ENCODE results near the gene LSS. TPM values are rescaled to one million over a fixed set of nuclear protein-coding genes. Genes with fewer than 3 reads are reported as not detected.

The LSS gene
- total and polyA plus RNA-seq, 8 donors, result 34.9 to 184 (median 54.5) TPM

DNA sequence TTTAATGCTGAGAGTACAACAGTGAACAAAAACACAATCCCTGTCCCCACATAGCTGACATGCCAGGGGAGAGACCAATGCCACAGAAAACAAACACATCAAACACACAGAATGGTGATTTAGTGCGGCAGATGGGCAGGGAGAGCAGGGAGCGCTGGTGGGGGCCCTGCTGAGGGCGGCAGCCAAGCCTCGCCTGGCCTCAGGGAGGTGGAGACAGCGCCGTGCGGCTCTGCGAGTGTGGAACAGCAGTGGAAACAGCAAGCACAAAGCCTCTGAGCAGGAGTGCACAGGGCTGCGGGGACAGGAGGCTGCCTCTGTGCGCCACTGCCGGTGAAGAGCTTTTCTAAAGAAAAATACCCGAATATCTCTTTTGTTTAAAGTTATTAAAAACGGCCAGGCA is 39.8 kb upstream of the LSS start:
- Histone ChIP-seq H3K36me3 (peaks cover 0 to 100% of the 10 kb centered on the region in 2 donors), H3K27ac (no peak overlapping the region), H3K27me3 (no peaks in the 10 kb centered on the region), H3K9me3 (no peaks in the 10 kb centered on the region), H3K4me3 (no peak overlapping the region), H3K4me1 (no peaks in the 10 kb centered on the region)
- intact Hi-C loops (cut with DNase I), result no loop called here
- TF ChIP-seq, protein P1, sequence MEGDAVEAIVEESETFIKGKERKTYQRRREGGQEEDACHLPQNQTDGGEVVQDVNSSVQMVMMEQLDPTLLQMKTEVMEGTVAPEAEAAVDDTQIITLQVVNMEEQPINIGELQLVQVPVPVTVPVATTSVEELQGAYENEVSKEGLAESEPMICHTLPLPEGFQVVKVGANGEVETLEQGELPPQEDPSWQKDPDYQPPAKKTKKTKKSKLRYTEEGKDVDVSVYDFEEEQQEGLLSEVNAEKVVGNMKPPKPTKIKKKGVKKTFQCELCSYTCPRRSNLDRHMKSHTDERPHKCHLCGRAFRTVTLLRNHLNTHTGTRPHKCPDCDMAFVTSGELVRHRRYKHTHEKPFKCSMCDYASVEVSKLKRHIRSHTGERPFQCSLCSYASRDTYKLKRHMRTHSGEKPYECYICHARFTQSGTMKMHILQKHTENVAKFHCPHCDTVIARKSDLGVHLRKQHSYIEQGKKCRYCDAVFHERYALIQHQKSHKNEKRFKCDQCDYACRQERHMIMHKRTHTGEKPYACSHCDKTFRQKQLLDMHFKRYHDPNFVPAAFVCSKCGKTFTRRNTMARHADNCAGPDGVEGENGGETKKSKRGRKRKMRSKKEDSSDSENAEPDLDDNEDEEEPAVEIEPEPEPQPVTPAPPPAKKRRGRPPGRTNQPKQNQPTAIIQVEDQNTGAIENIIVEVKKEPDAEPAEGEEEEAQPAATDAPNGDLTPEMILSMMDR (IDR thresholded peaks at IDR 0.05), result no peak
- DNase-seq, result no peak
- no peak for ATAC-seq

- peaks cover 0 to 99% of the 10 kb centered on the region in 2 donors for H3K36me3 ChIP-seq
- no peak overlapping the region for H3K27ac ChIP-seq
- no peaks in the 10 kb centered on the region for H3K27me3 ChIP-seq
- no peak for ATAC-seq
- intact Hi-C loops (cut with DNase I), result no loop called here
- H3K9me3 ChIP-seq, result no peaks in the 10 kb centered on the region
- no peak overlapping the region for H3K4me3 ChIP-seq
- no peaks in the 10 kb centered on the region for H3K4me1 ChIP-seq
- TF ChIP-seq, protein P1 (IDR thresholded peaks at IDR 0.05), result no peak
- DNase-seq, result no peak
Observed at GRCh38 chr21:46266946-46267345, 38.4 kb upstream of the LSS start.

- DNase-seq, result no peak
- TF ChIP-seq, protein P1 (IDR thresholded peaks at IDR 0.05), result no peak
- Histone ChIP-seq H3K4me3 (no peak overlapping the region), H3K9me3 (no peaks in the 10 kb centered on the region), H3K27ac (no peak overlapping the region), H3K27me3 (no peaks in the 10 kb centered on the region), H3K36me3 (peaks cover 1 to 99% of the 10 kb centered on the region in 2 donors), H3K4me1 (no peaks in the 10 kb centered on the region)
- intact Hi-C loops (cut with DNase I), result no loop called here
- ATAC-seq, result no peak
Observed at GRCh38 chr21:46265736-46266525, 37.4 kb upstream of the LSS start.

DNA sequence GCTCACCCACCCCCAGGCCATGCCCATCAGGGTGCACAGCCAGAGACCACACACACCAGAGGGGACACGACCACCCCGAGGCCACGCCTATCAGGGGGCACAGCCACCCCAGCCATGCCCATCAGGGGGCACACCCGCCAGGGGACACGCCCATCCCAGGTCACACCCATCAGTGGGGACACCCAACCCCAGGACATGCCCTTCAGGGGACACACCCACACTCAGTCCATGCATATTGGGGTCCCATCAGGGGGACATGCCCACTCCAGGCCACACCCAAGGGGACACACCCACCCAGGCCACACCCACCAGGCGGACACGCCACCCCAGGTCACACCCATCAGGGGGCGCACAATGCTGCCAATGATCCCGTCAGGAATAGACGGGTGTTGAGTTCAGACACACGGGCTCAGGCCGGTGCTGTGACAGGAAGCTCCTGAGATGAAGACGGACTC is 36.1 kb upstream of the LSS start:
- no peak overlapping the region for H3K4me3 ChIP-seq
- no peak for DNase-seq
- intact Hi-C loops (cut with DNase I), result no loop called here
- TF ChIP-seq, protein P1 (IDR thresholded peaks at IDR 0.05), result no peak
- H3K9me3 ChIP-seq, result no peaks in the 10 kb centered on the region
- no peak overlapping the region for H3K27ac ChIP-seq
- peaks cover 4 to 99% of the 10 kb centered on the region in 2 donors for H3K36me3 ChIP-seq
- H3K27me3 ChIP-seq, result no peaks in the 10 kb centered on the region
- H3K4me1 ChIP-seq, result no peaks in the 10 kb centered on the region
- ATAC-seq, result peak; percentile 18

GRCh38 chr21:46264046-46264689 is 35.6 kb upstream of the LSS start:
- H3K4me3 ChIP-seq, result no peak overlapping the region
- intact Hi-C loops (cut with DNase I), result no loop called here
- H3K27me3 ChIP-seq, result no peaks in the 10 kb centered on the region
- no peak overlapping the region for H3K27ac ChIP-seq
- H3K4me1 ChIP-seq, result no peaks in the 10 kb centered on the region
- TF ChIP-seq, protein P1 (IDR thresholded peaks at IDR 0.05), result no peak
- ATAC-seq, result no peak
- no peaks in the 10 kb centered on the region for H3K9me3 ChIP-seq
- H3K36me3 ChIP-seq, result peaks cover 4 to 99% of the 10 kb centered on the region in 2 donors
- DNase-seq, result no peak

All from left lung (tissue), 10 donors.